ENCODE data around the gene AIDA.
"Not testable (repeated sequence)": the region's sequence is repeated elsewhere in the genome, so short reads cannot be mapped to it uniquely, and the experiment has no call there.

Gene AIDA

GRCh38 chr1:222712253-222713090 is at the start of gene AIDA, which contains the start of gene BROX:
TSS of gene AIDA (minus strand) at chr1:222712491. CDS start at chr1:222712317, 174 bp downstream.
TSS of gene BROX (plus strand) at chr1:222712564. CDS start at chr1:222715700, 3,136 bp downstream.
- DNase-seq (ENCODE audit: low spot score): peak; percentile 89

GRCh38 chr1:222761083-222761482 is 48.8 kb upstream of the AIDA start:
- no peak for DNase-seq (ENCODE audit: low spot score)

- DNase-seq (ENCODE audit: low spot score): no peak
Measured at GRCh38 chr1:222759451-222760035, 47.3 kb upstream of the AIDA start.

- no peak for DNase-seq (ENCODE audit: low spot score)
Measured at GRCh38 chr1:222757646-222758268, 45.5 kb upstream of the AIDA start.

- DNase-seq (ENCODE audit: low spot score): peak; percentile 67
Measured at GRCh38 chr1:222754366-222755139, 42.3 kb upstream of the AIDA start.

GRCh38 chr1:222751255-222751654 is 39.0 kb upstream of the AIDA start:
- DNase-seq (ENCODE audit: low spot score): no peak

GRCh38 chr1:222750651-222751050 is 38.4 kb upstream of the AIDA start:
- no peak for DNase-seq (ENCODE audit: low spot score)

- DNase-seq (ENCODE audit: low spot score): no peak
Measured at GRCh38 chr1:222749927-222750326, 37.6 kb upstream of the AIDA start.

- DNase-seq (ENCODE audit: low spot score): not testable (repeated sequence)
Measured at GRCh38 chr1:222741630-222742457, 29.6 kb upstream of the AIDA start.

GRCh38 chr1:222739929-222740328 is 27.6 kb upstream of the AIDA start:
- DNase-seq (ENCODE audit: low spot score): no peak

- no peak for DNase-seq (ENCODE audit: low spot score)
Measured at GRCh38 chr1:222739465-222739864, 27.2 kb upstream of the AIDA start.

- DNase-seq (ENCODE audit: low spot score): no peak
Measured at GRCh38 chr1:222736972-222737371, 24.7 kb upstream of the AIDA start, which contains the start of gene FAM177B. TSS of gene FAM177B (plus strand) at chr1:222737202. CDS start at chr1:222746546, 9,344 bp downstream.

- DNase-seq (ENCODE audit: low spot score): no peak
Measured at GRCh38 chr1:222736470-222736869, 24.2 kb upstream of the AIDA start.

- DNase-seq (ENCODE audit: low spot score): no peak
Measured at GRCh38 chr1:222734740-222735139, 22.4 kb upstream of the AIDA start.

GRCh38 chr1:222732216-222733159 is 20.2 kb upstream of the AIDA start:
- no peak for DNase-seq (ENCODE audit: low spot score)

GRCh38 chr1:222730866-222731265 is 18.6 kb upstream of the AIDA start:
- no peak for DNase-seq (ENCODE audit: low spot score)

GRCh38 chr1:222728746-222729145 is 16.5 kb upstream of the AIDA start:
- DNase-seq (ENCODE audit: low spot score): no peak

GRCh38 chr1:222716393-222716792 is 4.1 kb upstream of the AIDA start:
- DNase-seq (ENCODE audit: low spot score): no peak

- peak; percentile 92 for DNase-seq (ENCODE audit: low spot score)
Measured at GRCh38 chr1:222713091-222713961, 1.0 kb upstream of the AIDA start.

Measured in hepatic stellate cell (primary cell).